Stimulated activated CD4-positive, alpha-beta T cell treated with anti-CD3 and anti-CD28 coated beads, Interleukin-4, amount 100 ng/mL, for 4 hours (primary cell): ENCODE results near the gene CDK5RAP3.
A peak's percentile ranks its signal among the peaks of the same experiment; 100 is the strongest.
"Not testable (repeated sequence)": the region's sequence is repeated elsewhere in the genome, so short reads cannot be mapped to it uniquely, and the experiment has no call there.

ENCODE experiments used
- DNase-seq, 2 experiments: peaks; one replicate each; pipeline ENCODE4 v3.0.0-alpha.2; 2020

The CDK5RAP3 gene

DNA sequence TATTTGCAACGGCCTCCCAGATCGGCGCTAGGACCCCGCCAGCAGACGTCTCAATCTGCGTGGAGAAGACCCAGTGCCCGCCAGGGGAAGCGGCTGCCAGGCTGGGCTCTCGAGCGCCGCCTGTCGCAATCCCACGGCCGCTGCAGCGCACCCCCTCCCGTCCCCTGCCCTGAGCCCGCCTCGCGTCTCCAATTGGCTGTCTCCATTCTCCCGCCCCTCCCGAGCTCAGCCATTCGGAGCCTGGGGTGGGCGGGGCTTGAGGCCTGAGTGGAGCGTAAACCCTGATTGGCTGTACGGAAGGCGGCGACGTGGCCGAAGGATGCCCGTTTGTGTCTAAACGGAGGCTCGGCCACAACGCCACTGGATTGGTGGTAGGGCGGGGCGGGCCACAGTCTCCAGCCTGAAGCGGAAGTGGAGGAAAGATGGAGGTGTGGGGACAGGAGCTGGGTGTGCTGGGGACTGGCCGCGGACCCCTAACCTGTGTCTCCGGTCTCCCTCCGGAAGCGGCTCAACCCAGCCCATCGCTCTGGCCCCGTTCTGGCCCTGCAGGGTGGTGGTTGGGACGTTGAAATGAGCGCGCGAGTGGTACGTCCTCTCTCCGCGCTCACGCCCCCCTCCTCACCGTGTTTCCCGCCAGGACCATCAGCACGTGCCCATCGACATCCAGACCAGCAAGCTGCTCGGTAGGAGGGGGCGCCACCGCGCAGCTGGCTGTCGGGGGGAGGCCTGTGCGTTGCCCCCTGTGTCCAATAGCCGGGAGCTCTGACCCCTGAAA is at the start of gene CDK5RAP3:
Gene CDK5RAP3 (plus strand): TSS at position 389 of the 775 bp plus-strand sequence. CDS start 34 bp downstream, at position 423.
- DNase-seq: peak; percentile 97 to 99

DNA sequence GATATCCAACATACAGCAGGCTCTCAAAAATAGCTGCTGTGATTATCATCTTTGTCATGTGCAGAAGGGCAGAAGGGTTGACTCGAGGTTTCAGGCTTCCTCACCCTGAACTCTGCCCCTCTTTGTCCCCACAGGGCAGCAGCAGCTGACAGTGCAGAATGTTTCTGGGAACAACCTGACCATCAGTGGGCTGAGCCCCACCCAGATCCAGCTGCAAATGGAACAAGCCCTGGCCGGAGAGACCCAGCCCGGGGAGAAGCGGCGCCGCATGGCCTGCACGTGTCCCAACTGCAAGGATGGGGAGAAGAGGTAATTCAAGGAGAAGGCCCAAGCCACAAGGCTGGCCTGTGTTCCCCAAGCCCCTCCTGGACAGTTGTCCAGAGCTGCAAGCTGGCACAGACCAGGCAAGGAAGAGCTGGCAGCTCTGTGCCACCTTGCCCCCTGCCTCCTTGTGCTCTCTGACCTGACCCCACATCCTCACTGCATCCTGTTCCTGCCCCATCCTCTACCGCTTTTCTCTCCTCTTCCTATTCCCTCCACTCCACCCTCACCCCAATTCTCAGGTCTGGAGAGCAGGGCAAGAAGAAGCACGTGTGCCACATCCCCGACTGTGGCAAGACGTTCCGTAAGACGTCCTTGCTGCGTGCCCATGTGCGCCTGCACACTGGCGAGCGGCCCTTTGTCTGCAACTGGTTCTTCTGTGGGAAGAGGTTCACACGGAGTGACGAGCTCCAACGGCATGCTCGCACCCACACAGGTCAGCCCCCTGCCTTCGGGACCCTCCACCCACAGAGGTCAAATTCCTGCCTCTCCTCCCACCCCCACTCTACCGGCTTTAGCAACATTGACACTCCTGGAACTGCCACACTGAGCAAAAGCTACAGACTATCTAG is 45.9 kb upstream of the CDK5RAP3 start:
- no peak for DNase-seq

GRCh38 chr17:47925678-47925988 is 45.3 kb upstream of the CDK5RAP3 start:
- no peak for DNase-seq

- no peak for DNase-seq
Measured at GRCh38 chr17:47927821-47928400, 43.0 kb upstream of the CDK5RAP3 start.

DNA sequence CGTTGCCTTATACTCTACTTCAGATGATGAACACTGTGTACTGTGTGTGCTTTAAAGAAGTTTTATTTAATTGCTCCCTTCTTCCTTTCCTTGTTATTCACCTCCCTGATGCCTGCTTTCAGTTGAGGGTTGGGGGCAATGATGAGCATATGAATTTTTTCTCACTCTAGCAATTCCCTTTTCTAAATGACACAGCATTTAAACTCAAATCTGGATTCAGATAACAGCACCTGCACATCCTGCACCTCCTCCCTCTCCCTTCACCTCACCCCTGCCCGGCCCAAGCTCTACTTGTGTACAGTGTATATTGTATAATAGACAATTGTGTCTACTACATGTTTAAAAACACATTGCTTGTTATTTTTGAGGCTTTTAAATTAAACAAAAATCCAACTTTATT is 42.5 kb upstream of the CDK5RAP3 start:
- DNase-seq: no peak

GRCh38 chr17:47929218-47930000 is 41.5 kb upstream of the CDK5RAP3 start:
- DNase-seq: no peak

DNA sequence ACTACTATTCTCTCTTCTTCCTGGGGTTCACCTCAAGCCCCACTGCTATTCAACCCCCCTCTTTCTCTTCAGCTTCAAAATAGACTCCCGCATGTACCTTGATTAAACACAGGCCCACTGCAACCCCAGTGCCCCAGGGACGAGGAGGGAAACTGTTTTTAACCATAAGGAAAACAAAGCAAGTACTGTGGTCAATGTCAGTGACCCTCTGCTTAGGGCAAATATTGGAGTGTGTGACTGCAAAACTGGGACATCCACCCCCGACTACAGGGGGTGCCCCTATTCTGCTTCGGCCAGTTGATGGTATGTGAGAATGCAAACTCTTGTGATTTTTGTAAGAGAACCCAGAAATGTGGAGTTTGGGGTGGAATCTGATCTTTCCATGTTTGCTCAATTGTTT is 39.1 kb upstream of the CDK5RAP3 start:
- no peak for DNase-seq

- DNase-seq: no peak
Measured at GRCh38 chr17:47934856-47935255, 36.1 kb upstream of the CDK5RAP3 start.

DNA sequence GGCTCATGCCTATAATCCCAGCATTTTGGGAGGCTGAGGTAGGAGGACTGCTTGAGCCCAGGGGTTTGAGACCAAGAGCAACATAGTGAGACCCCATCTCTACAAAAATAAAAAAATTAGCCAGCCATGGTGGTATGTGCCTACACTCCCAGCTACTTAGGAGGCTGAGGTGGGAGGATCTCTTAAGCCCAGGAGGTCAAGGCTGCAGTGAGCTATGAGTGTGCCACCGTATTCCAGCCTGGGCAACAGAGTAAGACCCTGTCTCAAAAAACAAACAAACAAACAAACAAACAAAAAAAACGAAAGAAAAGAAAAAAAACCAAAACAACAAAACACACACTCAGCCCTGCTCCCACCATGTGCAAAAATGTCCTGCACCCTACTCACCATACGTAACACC is 35.4 kb upstream of the CDK5RAP3 start:
- not testable (repeated sequence) for DNase-seq

DNA sequence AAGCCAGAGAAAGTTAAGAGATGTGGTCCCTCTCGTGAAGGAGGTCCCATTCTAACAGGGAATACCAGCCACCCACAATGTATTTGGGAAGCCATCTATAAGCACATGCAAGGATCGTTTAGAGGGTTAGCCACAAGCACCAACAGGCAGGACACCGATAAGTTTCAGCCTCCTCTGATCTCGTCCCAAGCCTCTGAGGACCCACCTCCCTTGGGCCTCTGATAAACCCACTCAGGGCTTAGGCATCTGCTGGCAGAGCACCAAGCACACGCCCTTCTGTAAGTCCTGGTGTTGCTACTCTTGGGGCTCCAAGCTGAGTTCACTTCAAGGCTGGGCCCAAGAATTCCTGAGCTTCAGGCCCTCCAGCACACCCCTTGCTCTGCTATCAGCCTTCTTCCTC is 35.0 kb upstream of the CDK5RAP3 start:
- DNase-seq: no peak

- no peak for DNase-seq
Measured at GRCh38 chr17:47937941-47938340, 33.0 kb upstream of the CDK5RAP3 start.

DNA sequence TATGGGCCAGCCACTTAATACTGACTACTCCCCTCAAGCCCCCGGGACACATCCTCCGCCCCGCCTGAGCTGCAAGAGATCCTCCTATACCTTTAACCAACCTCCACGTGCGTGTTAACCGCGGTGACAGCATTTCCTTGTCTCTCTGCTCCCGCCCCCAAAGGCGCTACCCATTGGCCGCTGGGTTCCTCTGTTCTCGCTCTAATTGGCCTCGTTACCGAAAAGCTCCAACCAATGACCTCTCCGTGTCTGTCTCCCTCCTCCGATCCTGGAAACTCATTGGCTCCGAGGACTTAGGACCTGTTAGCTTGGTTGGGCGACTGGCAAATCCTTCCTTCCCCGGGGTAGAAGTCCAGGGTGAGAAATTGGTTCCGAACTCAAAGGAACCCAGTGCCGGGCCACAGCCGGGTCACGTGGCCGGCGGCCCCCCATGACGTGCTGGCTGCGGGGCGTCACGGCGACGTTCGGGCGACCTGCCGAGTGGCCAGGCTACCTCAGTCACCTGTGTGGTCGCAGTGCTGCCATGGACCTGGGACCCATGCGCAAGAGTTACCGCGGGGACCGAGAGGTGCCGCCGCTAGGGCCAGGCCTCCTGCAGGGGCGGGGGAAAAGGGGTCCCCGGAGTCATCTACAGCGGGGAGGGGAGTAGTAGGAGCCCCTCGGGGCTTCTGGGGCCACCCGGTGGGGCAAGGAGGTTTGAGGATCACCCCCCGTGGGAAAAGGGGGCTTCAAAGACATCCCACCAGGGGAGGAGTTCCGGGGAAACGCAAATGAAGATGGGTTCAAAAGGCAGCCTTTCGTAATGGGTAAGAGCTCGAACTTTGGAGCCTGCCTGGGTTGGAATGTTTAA is 29.4 kb upstream of the CDK5RAP3 start, which contains the start of gene PNPO:
Gene PNPO (plus strand): TSS at position 326 of the 850 bp plus-strand sequence. CDS start 105 bp downstream, at position 431.
- peak; percentile 84 to 97 for DNase-seq

DNA sequence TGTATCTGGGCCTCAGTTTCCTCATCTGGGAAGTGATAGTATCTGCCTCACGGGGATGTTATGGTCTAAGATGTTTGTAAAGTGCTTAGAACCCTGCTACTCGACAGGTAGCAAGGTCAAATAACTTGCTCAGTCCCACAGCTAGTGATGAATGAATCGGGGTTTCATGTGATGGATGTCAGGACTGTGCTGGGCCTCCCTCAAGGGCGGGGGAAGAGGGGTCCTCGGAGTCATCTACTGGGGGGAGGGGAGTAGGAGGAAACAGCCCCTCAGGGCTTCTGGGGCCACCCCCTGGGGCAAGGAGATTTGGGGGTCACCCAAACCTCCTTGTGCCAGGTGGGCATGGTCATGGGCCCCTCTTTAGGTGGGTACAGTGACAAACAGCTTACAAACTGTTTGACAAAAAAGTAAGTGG is 28.8 kb upstream of the CDK5RAP3 start:
- DNase-seq: no peak

GRCh38 chr17:47942568-47942967 is 28.3 kb upstream of the CDK5RAP3 start:
- no peak for DNase-seq

GRCh38 chr17:47945080-47945479 is 25.8 kb upstream of the CDK5RAP3 start:
- no peak for DNase-seq

- no peak for DNase-seq
Measured at GRCh38 chr17:47945529-47946508, 25.1 kb upstream of the CDK5RAP3 start.

- DNase-seq: no peak
Measured at GRCh38 chr17:47946516-47946915, 24.4 kb upstream of the CDK5RAP3 start.

DNA sequence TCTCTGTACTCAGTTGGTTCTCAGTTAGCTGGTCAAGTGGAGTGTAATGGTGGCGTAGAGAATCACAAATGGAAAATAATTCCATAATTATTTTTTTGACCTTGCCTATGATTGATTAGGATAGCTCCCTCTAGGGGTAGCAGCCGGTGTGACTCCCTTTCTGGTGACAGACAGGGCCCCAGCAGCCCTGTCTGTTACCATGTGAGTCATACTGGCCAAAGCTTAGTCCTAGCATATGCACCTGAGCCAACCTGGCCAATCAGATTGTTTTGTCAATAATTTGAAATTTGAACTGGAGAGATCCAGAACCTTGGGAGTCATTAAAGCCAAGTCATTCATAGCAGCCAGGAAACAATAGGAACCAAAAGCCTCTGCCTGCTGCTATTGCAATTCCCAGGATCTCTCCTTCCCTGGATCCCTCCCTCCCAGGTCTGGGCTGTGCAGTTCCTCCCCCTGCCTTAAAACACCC is 23.9 kb upstream of the CDK5RAP3 start:
- DNase-seq: peak; percentile 68

- DNase-seq: no peak
Measured at GRCh38 chr17:47948706-47949196, 22.2 kb upstream of the CDK5RAP3 start.

GRCh38 chr17:47949197-47949759 is 21.6 kb upstream of the CDK5RAP3 start:
- peak; percentile 69 to 79 for DNase-seq
